Stimulated activated CD4-positive, alpha-beta T cell treated with anti-CD3 and anti-CD28 coated beads, Interleukin-4, amount 100 ng/mL, for 48 hours (primary cell): ENCODE data around the gene GOT2.
"Not testable (repeated sequence)": the region's sequence is repeated elsewhere in the genome, so short reads cannot be mapped to it uniquely, and the experiment has no call there.

Source experiments
- DNase-seq, 2 donors: peaks; one replicate each; pipeline ENCODE4 v3.0.0-alpha.2; 2020; ENCODE audit warnings: low read depth in 2 of 2

GOT2 gene

GRCh38 chr16:58733671-58734458 lies at the start of gene GOT2:
GOT2 (minus strand) TSS chr16:58734316; CDS start chr16:58734228, 88 bp downstream.
- peak; percentile 75 to 77 for DNase-seq

- not testable (repeated sequence) for DNase-seq
Observed at GRCh38 chr16:58779291-58779690, 45.2 kb upstream of the GOT2 start.

GRCh38 chr16:58773870-58774269 lies 39.8 kb upstream of the GOT2 start:
- DNase-seq, result no peak

- no peak for DNase-seq
Observed at GRCh38 chr16:58768145-58768544, 34.0 kb upstream of the GOT2 start.

- DNase-seq, result no peak
Observed at GRCh38 chr16:58767581-58767980, 33.5 kb upstream of the GOT2 start.

- no peak for DNase-seq
Observed at GRCh38 chr16:58756650-58757332, 22.7 kb upstream of the GOT2 start.

GRCh38 chr16:58755989-58756649 lies 22.0 kb upstream of the GOT2 start:
- peak; percentile 60 to 68 for DNase-seq

- DNase-seq, result no peak
Observed at GRCh38 chr16:58753711-58754134, 19.6 kb upstream of the GOT2 start.

GRCh38 chr16:58744497-58744896 lies 10.4 kb upstream of the GOT2 start:
- DNase-seq, result no peak

- DNase-seq, result no peak
Observed at GRCh38 chr16:58741976-58742375, 7.9 kb upstream of the GOT2 start.

GRCh38 chr16:58741166-58741565 lies 7.0 kb upstream of the GOT2 start:
- no peak for DNase-seq

- DNase-seq, result no peak
Observed at GRCh38 chr16:58738672-58739296, 4.7 kb upstream of the GOT2 start.

GRCh38 chr16:58736341-58736740 lies 2.2 kb upstream of the GOT2 start:
- not testable (repeated sequence) for DNase-seq

GRCh38 chr16:58734459-58734787 lies 307 bp upstream of the GOT2 start:
- no peak for DNase-seq

- DNase-seq, result no peak
Observed at GRCh38 chr16:58733248-58733670, 857 bp downstream of the GOT2 start.

- DNase-seq, result no peak
Observed at GRCh38 chr16:58732545-58733247, 1.4 kb downstream of the GOT2 start.

- no peak for DNase-seq
Observed at GRCh38 chr16:58730724-58731370, 3.3 kb downstream of the GOT2 start.

GRCh38 chr16:58727796-58728568 lies 6.1 kb downstream of the GOT2 start:
- DNase-seq, result no peak

GRCh38 chr16:58727028-58727781 lies 6.9 kb downstream of the GOT2 start:
- no peak for DNase-seq

- no peak for DNase-seq
Observed at GRCh38 chr16:58723109-58723508, 11.0 kb downstream of the GOT2 start.
